Measurements from ENCODE around the gene GNL2. TPM values are rescaled to one million over a fixed set of nuclear protein-coding genes. Genes with fewer than 3 reads are reported as not detected.
A peak's percentile ranks its signal among the peaks of the same experiment; 100 is the strongest.

Gene GNL2
- total and polyA plus RNA-seq, 9 of the 15 experiments (the other 6 are each of a cell fraction or from before 2014, with no cell fraction given) = 156 to 371 (median 263) TPM

DNA sequence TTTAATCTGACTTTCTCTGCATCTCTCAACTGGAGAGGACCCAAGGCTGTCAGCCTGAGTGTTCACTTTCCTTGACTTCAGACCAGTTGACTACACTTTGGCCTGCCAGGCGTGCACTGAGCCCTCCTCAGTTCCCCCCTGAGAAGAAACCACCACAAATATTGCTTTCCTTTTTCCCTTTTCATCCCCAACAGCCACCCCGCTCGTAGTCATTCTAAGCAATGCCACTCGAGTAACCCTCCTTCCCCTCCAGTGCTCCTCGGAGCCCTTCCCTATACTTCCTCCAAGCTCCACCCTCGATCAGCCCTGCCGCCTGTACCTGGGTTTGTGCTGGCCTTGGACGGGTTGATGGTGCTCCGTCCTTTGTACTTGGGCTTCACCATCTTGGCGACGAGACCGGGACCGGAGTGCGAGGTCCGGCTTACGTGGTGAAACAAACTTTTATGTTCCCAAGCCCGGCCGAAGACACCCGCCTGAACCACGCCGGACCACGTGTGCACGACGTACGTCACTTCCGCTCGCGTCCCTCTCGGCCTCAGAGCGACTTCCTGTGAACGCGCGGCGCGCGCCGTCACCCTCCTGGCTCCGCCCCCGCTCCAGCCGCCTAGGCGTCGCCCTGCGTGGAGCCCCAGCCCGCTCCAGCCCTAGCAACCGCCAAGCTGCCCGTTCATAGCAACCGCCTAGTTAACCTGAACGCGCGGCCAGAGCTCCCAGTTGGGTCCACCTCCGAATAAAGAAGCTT lies at the start of gene GNL2 (continued):
- TF ChIP-seq BCLAF1 (IDR thresholded peaks at IDR 0.05; ENCODE audit: borderline replicate concordance in 1 of 2, control insufficient read depth in 1 of 2, low read depth in 2 of 2, low read length in 1 of 2) (no peak), ZNF133 (CRISPR knock-in tag; IDR thresholded peaks at IDR 0.05) (no peak), PML (IDR thresholded peaks at IDR 0.05; ENCODE audit: low read length) (peak; percentile 78), ZNF274 (IDR thresholded peaks at IDR 0.05; ENCODE audit: borderline replicate concordance, low read depth, low read length) (no peak), SAP30 (IDR thresholded peaks at IDR 0.05; ENCODE audit: borderline replicate concordance, insufficient read depth, low read depth, low read length, poor library complexity, severe bottlenecking) (peak; percentile 98), ZNF609 (CRISPR knock-in tag; IDR thresholded peaks at IDR 0.05; ENCODE audit: borderline replicate concordance) (no peak; the same call in 1 of the 2 replicates), SRSF7 (optimal IDR thresholded peaks at IDR 0.05; ENCODE audit: low read depth, low read length) (no peak), RAD51 (IDR thresholded peaks at IDR 0.05; ENCODE audit: borderline replicate concordance, low read depth) (peak; percentile 90), ZNF695 (CRISPR knock-in tag; IDR thresholded peaks at IDR 0.05) (no peak), ATF1 (CRISPR knock-in tag; IDR thresholded peaks at IDR 0.05) (peak; percentile 66; the same call in 1 of the 2 replicates), ATF1 (tag; IDR thresholded peaks at IDR 0.05) (peak; percentile 98), DACH1 (IDR thresholded peaks at IDR 0.05; ENCODE audit: partially characterized antibody) (no peak), ZBTB17 (CRISPR knock-in tag; IDR thresholded peaks at IDR 0.05) (0 out of 2 replicates have a peak, but pooled peaks have one; percentile 70)
- TF ChIP-seq, protein P1, sequence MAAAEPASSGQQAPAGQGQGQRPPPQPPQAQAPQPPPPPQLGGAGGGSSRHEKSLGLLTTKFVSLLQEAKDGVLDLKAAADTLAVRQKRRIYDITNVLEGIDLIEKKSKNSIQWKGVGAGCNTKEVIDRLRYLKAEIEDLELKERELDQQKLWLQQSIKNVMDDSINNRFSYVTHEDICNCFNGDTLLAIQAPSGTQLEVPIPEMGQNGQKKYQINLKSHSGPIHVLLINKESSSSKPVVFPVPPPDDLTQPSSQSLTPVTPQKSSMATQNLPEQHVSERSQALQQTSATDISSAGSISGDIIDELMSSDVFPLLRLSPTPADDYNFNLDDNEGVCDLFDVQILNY (CRISPR knock-in tag; IDR thresholded peaks at IDR 0.05) = no peak
- TF ChIP-seq, protein P2, sequence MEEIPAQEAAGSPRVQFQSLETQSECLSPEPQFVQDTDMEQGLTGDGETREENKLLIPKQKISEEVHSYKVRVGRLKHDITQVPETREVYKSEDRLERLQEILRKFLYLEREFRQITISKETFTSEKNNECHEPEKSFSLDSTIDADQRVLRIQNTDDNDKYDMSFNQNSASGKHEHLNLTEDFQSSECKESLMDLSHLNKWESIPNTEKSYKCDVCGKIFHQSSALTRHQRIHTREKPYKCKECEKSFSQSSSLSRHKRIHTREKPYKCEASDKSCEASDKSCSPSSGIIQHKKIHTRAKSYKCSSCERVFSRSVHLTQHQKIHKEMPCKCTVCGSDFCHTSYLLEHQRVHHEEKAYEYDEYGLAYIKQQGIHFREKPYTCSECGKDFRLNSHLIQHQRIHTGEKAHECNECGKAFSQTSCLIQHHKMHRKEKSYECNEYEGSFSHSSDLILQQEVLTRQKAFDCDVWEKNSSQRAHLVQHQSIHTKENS (CRISPR knock-in tag; IDR thresholded peaks at IDR 0.05) = no peak
